Activated naive CD8-positive, alpha-beta T cell (primary cell): ENCODE measurements around the gene PIGC.

Experiments
- H3K27ac Mint-ChIP-seq: one replicate; pipeline ENCODE4 v1.8.0; 2021; ENCODE audit warnings: mixed read lengths
- H3K27me3 Mint-ChIP-seq: one replicate; pipeline ENCODE4 v1.8.0; 2021; ENCODE audit warnings: mixed read lengths
- H3K36me3 Mint-ChIP-seq: one replicate; pipeline ENCODE4 v1.8.0; 2021; ENCODE audit warnings: mixed read lengths
- H3K4me1 Mint-ChIP-seq: one replicate; pipeline ENCODE4 v1.8.0; 2021; ENCODE audit warnings: low read depth, mixed read lengths
- H3K4me3 Mint-ChIP-seq: one replicate; pipeline ENCODE4 v1.8.0; 2021; ENCODE audit warnings: mild to moderate bottlenecking, mixed read lengths
- H3K9me3 Mint-ChIP-seq: one replicate; pipeline ENCODE4 v1.8.0; 2021; ENCODE audit warnings: low read depth, mixed read lengths

The PIGC gene

DNA sequence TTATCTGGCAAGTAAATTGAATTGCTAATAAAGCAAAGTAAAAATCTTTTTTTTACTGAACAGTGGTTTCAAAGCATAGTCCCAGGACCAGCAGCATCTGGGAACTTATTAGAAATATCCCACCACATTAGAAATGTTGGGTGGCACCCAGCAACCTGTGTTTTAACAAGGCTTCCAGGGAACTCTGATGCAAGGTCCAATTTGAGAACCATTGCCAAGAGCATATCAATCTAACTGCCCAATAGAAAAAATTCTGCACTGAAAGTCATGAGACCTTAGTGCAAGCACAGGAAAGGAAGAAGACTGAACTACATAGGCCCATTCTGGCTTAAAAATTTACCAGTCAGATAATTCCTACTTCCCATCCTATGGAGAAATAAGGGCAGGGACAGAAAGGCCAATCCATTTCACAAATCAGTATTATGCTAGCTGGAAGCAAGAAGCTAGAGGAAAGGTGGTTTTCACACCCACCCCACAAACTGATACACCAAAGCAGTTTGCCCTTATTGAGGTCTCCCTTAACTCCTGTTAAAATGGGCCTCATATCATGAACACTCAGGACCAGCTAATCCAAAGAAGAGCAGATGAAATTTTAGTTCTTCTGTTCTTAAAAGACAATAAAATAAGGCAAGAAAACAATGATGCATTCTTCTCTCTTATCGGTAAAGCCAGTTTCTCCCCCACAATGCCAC, 40.8 kb downstream of the PIGC start:
- peaks cover 43% of the 10 kb centered on the region for H3K4me1 Mint-ChIP-seq
- no peaks in the 10 kb centered on the region for H3K9me3 Mint-ChIP-seq
- no peaks in the 10 kb centered on the region for H3K36me3 Mint-ChIP-seq
- H3K27me3 Mint-ChIP-seq: no peaks in the 10 kb centered on the region
- H3K4me3 Mint-ChIP-seq: no peak overlapping the region
- H3K27ac Mint-ChIP-seq: no peak overlapping the region

DNA sequence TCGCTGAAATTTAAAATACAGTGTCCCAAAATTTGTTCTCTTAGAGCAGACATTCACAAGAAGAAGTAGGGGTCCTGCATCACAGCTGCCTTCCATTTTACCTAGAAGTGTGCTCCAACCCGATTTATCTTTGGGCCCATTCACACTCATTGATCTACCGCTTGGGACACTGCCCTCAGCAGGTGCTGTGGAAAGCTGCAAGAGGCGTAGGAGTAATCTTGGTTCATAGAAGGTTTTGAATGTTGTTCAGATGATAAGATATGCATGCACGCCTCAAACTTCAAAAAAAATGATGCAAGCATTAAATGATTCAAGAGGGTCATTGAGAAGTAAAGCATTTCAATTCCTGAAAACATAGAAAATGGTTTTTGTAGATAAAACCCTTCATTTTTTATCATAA, 42.0 kb downstream of the PIGC start:
- H3K4me1 Mint-ChIP-seq: peaks cover 54% of the 10 kb centered on the region
- H3K27me3 Mint-ChIP-seq: no peaks in the 10 kb centered on the region
- no peaks in the 10 kb centered on the region for H3K9me3 Mint-ChIP-seq
- no peaks in the 10 kb centered on the region for H3K36me3 Mint-ChIP-seq
- H3K27ac Mint-ChIP-seq: no peak overlapping the region
- no peak overlapping the region for H3K4me3 Mint-ChIP-seq

DNA sequence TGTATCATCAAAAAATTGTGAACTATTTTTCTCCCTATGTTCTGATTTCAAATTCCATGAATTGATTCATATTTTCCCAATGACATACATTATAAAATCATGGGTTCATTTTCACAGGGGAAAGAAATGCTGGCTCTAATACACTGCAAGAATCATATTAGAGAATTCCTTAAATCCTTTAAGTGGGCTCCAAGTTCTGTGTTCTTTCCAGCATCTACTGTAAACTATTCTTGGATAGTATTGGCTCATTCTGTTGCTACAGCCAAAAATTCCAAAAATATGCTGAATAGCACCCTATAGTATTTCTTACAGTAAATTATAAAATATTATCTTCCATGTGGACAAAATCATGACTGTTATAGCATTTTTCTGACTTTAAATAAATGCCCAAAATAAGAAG, 42.4 kb downstream of the PIGC start:
- H3K4me3 Mint-ChIP-seq: no peak overlapping the region
- H3K36me3 Mint-ChIP-seq: no peaks in the 10 kb centered on the region
- peaks cover 55% of the 10 kb centered on the region for H3K4me1 Mint-ChIP-seq
- H3K27me3 Mint-ChIP-seq: no peaks in the 10 kb centered on the region
- no peaks in the 10 kb centered on the region for H3K9me3 Mint-ChIP-seq
- H3K27ac Mint-ChIP-seq: no peak overlapping the region

DNA sequence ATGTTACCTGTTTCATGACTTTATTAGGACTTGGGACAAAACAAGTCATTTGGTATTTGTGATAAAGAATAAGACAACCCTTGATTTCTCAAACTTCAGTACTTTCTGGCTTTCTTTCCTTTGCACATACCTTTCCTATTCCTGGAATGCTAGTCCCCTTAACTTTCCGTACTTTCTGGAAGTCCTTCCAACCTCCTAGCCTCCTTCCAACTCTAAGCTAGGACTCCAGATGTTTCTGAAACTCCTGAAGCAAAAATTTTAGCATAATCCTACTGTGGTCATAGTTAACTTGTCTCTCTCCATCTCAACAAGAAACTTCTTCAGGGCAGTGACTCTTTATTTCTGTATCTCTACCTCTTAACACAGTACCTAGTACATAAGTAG, 43.2 kb downstream of the PIGC start:
- peaks cover 59% of the 10 kb centered on the region for H3K4me1 Mint-ChIP-seq

DNA sequence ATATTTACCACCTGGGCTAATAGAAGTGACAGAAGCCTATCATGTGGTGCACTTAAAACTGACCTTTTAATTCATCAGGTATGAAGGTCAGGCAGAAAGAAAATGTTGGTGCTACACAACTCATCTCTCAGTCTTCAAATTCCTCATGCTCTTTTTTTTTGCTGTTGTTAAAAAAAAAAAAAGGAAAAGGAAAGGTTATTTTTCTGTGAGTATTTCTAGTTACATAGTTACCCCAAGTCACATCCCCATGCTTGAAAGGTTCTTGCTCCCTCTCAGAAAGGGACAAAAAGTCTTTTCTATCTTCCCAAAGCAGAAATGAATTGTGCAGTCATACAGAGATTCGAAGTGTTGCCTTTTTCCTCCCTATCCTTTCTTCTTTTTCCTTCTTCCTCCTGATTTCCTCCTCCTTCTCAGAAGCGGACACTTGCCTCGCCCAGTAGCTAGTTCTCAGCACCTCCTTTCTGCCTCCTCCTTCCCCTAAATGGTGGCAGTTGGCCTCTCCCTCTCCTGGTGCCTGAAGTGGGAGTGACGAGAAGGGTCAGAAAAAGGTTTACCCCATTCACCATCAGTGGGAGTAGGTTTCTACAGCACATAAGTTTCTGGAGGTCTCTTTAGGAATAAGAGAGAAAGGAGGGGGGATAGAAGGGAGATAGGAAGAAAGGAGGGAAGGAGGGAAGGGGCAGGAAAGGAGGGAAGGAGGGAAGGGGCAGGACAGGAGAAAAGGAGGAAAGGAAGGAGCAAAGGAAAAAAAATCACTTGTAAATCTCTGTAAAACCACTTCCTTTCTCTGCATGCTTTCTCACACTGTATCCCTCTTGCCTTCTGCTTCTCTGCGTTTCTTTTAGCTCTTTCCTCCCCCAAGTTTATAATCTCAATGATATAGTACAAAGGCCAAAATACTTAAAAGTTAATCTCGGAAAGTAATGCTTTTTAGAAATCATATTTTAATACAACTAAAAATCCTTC, 43.8 kb downstream of the PIGC start:
- H3K27me3 Mint-ChIP-seq: no peaks in the 10 kb centered on the region
- peak overlapping the region; percentile 76 for H3K27ac Mint-ChIP-seq
- peak overlapping the region; percentile 20 for H3K4me3 Mint-ChIP-seq
- no peaks in the 10 kb centered on the region for H3K36me3 Mint-ChIP-seq
- no peaks in the 10 kb centered on the region for H3K9me3 Mint-ChIP-seq
- H3K4me1 Mint-ChIP-seq: peaks cover 66% of the 10 kb centered on the region

More for the DNA sequence above, 43.2 kb downstream of the PIGC start:
- Mint-ChIP-seq H3K27me3 (no peaks in the 10 kb centered on the region), H3K27ac (peak overlapping the region; percentile 76), H3K4me3 (no peak overlapping the region), H3K9me3 (no peaks in the 10 kb centered on the region), H3K36me3 (no peaks in the 10 kb centered on the region)

DNA sequence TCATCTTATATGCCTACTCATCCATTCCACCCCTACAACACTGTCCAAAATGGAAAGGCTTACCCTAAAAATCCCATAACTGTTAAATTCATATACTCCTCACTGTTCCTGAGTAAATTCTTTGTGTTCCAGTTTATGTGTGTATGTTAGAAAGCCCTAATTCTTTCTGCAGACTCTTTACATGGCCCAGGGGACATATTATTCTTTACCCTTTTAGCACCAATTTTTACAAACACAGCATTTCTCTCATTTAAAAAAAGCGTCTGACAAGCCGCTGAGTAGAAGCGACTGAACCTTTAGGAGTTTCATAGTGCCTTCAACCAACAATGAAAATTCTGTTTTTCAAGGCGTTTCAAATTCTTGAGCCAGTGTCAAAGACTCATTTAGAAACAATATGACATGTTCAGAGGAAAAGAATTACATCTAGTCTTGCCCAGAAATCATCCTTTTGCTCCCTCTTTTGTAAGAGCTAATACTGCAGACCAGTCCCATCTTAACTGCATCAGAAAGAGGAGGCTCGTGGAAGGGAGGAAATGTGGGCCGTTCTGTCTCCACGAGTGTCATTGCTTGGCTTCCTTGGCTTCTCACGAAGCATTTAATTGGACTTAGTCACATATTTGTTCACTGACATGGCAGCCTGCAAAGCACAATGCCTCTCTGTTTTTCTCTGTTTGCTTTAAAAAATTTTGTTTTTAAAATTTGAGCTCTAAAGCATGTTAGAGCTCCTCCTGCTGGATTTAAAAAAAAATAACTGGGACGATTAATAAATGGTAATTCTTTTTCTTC, 44.7 kb downstream of the PIGC start:
- H3K36me3 Mint-ChIP-seq: no peaks in the 10 kb centered on the region
- H3K4me3 Mint-ChIP-seq: peak overlapping the region; percentile 32
- no peaks in the 10 kb centered on the region for H3K9me3 Mint-ChIP-seq
- H3K4me1 Mint-ChIP-seq: peaks cover 75% of the 10 kb centered on the region
- peak overlapping the region; percentile 76 for H3K27ac Mint-ChIP-seq
- no peaks in the 10 kb centered on the region for H3K27me3 Mint-ChIP-seq

GRCh38 chr1:172398193-172398592, 45.7 kb downstream of the PIGC start:
- Mint-ChIP-seq H3K9me3 (no peaks in the 10 kb centered on the region), H3K36me3 (peaks cover 1% of the 10 kb centered on the region), H3K27me3 (no peaks in the 10 kb centered on the region), H3K4me3 (no peak overlapping the region), H3K27ac (peak overlapping the region; percentile 36), H3K4me1 (peaks cover 79% of the 10 kb centered on the region)

- no peaks in the 10 kb centered on the region for H3K27me3 Mint-ChIP-seq
- no peak overlapping the region for H3K27ac Mint-ChIP-seq
- H3K4me1 Mint-ChIP-seq: peaks cover 84% of the 10 kb centered on the region
- H3K9me3 Mint-ChIP-seq: no peaks in the 10 kb centered on the region
- peaks cover 4% of the 10 kb centered on the region for H3K36me3 Mint-ChIP-seq
- H3K4me3 Mint-ChIP-seq: no peak overlapping the region
These were observed 46.2 kb downstream of the PIGC start for GRCh38 chr1:172397633-172398032.

- Mint-ChIP-seq H3K9me3 (no peaks in the 10 kb centered on the region), H3K36me3 (peaks cover 4% of the 10 kb centered on the region), H3K27me3 (no peaks in the 10 kb centered on the region), H3K4me3 (no peak overlapping the region), H3K27ac (peak overlapping the region; percentile 7), H3K4me1 (peaks cover 86% of the 10 kb centered on the region)
These were observed 46.6 kb downstream of the PIGC start for GRCh38 chr1:172397221-172397620.

GRCh38 chr1:172395576-172395975, 48.3 kb downstream of the PIGC start:
- H3K4me1 Mint-ChIP-seq: peaks cover 85% of the 10 kb centered on the region
- peak overlapping the region; percentile 83 for H3K27ac Mint-ChIP-seq
- peaks cover 4% of the 10 kb centered on the region for H3K36me3 Mint-ChIP-seq
- H3K9me3 Mint-ChIP-seq: no peaks in the 10 kb centered on the region
- no peak overlapping the region for H3K4me3 Mint-ChIP-seq
- no peaks in the 10 kb centered on the region for H3K27me3 Mint-ChIP-seq

GRCh38 chr1:172394811-172395210, 49.1 kb downstream of the PIGC start:
- Mint-ChIP-seq H3K36me3 (peaks cover 4% of the 10 kb centered on the region), H3K4me1 (peaks cover 80% of the 10 kb centered on the region), H3K4me3 (peak overlapping the region; percentile 58), H3K27me3 (no peaks in the 10 kb centered on the region), H3K27ac (peak overlapping the region; percentile 83), H3K9me3 (no peaks in the 10 kb centered on the region)

- Mint-ChIP-seq H3K9me3 (no peaks in the 10 kb centered on the region), H3K4me1 (peaks cover 75% of the 10 kb centered on the region), H3K36me3 (peaks cover 6% of the 10 kb centered on the region), H3K4me3 (peak overlapping the region; percentile 58), H3K27me3 (no peaks in the 10 kb centered on the region), H3K27ac (peak overlapping the region; percentile 83)
These were observed 49.6 kb downstream of the PIGC start for GRCh38 chr1:172394141-172394751.

- H3K36me3 Mint-ChIP-seq: peaks cover 6% of the 10 kb centered on the region
- H3K27ac Mint-ChIP-seq: peak overlapping the region; percentile 83
- H3K9me3 Mint-ChIP-seq: no peaks in the 10 kb centered on the region
- H3K27me3 Mint-ChIP-seq: no peaks in the 10 kb centered on the region
- peak overlapping the region; percentile 48 for H3K4me3 Mint-ChIP-seq
- peaks cover 66% of the 10 kb centered on the region for H3K4me1 Mint-ChIP-seq
These were observed 50.5 kb downstream of the PIGC start for GRCh38 chr1:172393354-172393753.

- Mint-ChIP-seq H3K4me3 (no peak overlapping the region), H3K27ac (no peak overlapping the region), H3K27me3 (no peaks in the 10 kb centered on the region), H3K9me3 (no peaks in the 10 kb centered on the region), H3K4me1 (peaks cover 52% of the 10 kb centered on the region), H3K36me3 (peaks cover 7% of the 10 kb centered on the region)
These were observed 51.9 kb downstream of the PIGC start for GRCh38 chr1:172391976-172392375.
